ENCODE measurements around the gene WDR26.
"Not testable (repeated sequence)": the region's sequence is repeated elsewhere in the genome, so short reads cannot be mapped to it uniquely, and the experiment has no call there.

The WDR26 gene

DNA sequence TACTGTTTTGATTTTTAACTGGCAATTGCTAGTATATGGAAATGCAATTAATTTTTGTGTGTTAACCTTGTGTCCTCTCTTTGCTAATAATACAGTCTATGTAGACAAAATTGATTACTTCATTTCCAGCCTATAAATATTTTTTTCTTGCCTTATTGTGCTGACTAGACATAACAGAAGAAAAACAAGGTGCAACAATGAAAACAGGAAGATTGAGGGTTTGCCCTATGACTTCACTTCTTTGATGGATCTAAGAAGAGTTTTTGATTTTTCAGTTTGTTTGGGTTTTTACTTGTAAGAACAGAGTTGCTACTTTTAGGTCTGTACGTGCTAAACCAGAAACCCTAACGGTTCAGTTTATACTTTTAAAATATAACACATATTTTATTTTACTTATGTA lies 86.5 kb downstream of the WDR26 start:
- no peak for DNase-seq (ENCODE audit: low read depth)

DNA sequence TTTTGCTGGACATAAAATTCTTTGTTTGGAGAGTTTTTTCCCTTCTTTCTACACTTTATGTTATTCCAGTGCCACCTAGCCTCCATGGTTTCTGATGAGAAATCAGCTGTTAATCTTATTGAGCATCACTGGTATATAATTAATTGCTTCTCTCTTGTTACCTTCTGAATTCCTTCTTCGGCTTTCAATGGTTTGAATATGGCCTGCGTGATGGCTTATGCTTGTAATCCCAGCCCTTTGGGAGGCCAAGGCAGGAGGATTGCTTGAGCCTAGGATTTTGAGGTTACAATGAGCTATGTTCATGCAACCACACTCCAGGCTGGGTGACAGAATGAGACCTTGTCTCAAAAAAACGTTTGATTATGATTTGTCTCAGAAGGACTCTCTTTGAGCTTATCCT lies 90.9 kb downstream of the WDR26 start:
- no peak for DNase-seq (ENCODE audit: low read depth)

DNA sequence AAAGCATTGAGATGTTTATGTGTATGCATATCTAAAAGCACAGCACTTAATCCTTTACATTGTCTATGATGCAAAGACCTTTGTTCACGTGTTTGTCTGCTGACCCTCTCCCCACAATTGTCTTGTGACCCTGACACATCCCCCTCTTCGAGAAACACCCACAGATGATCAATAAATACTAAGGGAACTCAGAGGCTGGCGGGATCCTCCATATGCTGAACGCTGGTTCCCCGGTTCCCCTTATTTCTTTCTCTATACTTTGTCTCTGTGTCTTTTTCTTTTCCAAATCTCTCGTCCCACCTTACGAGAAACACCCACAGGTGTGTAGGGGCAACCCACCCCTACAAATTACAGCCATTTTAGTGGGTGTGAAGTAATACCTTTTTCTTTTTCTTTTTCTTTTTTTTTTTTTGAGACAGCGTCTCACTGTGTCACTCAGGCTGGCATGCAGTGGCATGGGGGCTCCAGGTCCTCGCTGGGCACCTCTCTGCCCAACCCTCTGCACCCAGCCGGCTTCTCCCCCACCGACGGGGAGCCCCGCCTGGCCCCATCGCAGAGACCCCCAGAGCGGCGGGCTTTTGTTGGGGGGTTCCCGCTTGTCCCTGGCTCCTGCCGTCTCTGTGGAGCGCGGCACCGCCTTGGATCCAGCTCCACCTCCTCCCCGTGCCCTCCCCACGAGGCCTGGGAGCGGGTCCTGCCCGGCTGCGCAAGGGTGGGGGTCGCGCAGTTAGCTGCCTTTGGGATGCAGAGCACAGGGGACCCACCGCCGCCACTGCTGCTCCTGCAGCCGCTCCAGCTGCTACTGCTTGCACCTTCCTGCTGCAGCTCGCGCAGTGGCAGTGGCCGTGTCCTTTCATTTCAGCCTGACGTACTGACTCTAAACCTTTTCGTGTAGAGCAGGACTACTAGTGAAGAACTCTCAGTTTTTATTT lies 93.9 kb downstream of the WDR26 start:
- not testable (repeated sequence) for DNase-seq (ENCODE audit: low read depth)

DNA sequence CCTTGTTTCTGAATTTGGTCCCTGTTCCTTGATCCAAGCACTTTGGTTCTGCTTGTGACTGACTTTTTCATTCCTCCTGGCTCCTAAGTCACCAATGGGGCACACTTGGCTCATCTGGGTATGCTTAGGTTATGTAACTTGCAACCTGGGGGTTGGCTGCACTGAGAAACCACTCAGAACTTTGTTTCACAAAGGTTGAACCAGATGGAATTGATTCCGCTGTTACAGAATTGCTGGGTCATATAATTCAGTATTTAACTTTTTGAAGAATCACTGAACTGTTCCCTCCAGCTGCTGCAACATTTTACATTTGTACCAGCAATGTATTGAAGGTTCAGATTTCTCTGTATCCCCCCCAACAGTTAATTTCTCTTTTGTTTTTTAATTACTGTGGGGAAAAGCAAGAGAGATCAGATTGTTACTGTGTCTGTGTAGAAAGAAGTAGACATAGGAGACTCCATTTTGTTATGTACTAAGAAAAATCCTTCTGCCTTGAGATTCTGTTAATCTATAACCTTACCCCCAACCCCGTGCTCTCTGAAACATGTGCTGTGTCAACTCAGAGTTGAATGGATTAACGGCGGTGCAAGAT lies 95.1 kb downstream of the WDR26 start:
- DNase-seq (ENCODE audit: low read depth): no peak

DNA sequence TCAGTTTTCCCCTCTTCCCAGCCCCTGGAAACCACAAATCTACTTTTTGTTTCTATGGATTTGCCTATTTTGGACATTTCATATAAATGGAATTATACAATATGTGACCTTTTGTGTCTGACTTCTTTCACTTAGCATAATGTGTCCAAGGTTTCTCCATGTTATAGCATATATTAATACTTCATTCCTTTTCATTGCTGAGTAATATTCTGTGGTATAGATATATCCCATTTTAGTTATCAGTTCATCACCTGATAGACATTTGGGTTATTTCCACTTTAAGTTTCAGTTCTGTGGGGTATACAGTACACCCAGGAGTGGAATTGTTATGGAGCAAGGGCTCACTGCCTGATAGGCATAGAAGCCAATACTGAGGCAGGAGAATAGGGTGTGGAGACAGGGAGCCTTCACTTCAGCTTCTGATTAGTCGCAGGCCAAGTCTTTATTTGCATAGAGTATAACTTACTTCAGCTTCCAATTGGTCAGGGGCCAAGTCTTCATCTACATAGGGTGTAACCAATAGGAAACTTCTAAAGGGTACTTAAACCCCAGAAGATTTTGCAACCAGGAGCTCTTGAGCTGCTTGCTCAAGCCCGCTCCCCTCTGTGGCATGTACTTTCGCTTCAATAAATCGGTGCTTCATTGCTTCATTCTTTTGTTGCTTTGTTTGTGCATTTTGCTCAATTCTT lies 96.3 kb downstream of the WDR26 start:
- no peak for DNase-seq (ENCODE audit: low read depth)

Data from activated T-cell treated with anti-CD3 and anti-CD28 coated beads for 24 hours (primary cell).